ENCODE measurements around the gene HEYL. TPM values are rescaled to one million over a fixed set of nuclear protein-coding genes. Genes with fewer than 3 reads are reported as not detected.

The HEYL gene
- total RNA-seq, 1 donor from 2014 or later, result 0.14 TPM

- intact Hi-C loops (cut with micrococcal nuclease), result no loop called here
These were observed 26.2 kb downstream of the HEYL start for GRCh38 chr1:39613250-39613649.

- intact Hi-C loops (cut with micrococcal nuclease), result loop anchor here (10.0 kb wide), 1 partner anchor 185 kb away; no protein-coding TSS in a partner anchor
These were observed 29.7 kb downstream of the HEYL start for GRCh38 chr1:39609618-39610331.

DNA sequence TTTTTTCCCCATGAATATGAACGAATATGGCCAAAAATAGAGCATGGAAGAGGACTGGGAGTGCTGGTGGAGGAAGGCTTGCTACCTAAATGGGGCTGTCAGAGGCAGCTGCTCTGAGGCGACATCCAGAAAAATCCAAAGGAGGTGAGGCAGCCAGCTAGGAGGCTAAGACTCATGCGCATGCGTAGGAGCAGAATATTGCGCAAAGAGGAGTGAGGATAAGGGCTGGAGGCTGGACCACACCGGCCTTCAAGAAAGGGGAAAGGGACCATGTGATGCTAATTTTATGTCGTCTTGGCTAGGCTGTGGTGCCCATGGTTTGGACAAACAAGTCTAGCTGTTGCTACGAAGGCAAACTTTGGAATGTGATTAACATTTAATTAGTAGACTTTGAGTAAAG is 30.5 kb downstream of the HEYL start:
- intact Hi-C loops (cut with micrococcal nuclease), result loop anchor here (10.0 kb wide), 1 partner anchor 186 kb away; no protein-coding TSS in a partner anchor

GRCh38 chr1:39603677-39604076 is 35.8 kb downstream of the HEYL start:
- intact Hi-C loops (cut with micrococcal nuclease), result loop anchor here (10.0 kb wide), 1 partner anchor 191 kb away; no protein-coding TSS in a partner anchor

DNA sequence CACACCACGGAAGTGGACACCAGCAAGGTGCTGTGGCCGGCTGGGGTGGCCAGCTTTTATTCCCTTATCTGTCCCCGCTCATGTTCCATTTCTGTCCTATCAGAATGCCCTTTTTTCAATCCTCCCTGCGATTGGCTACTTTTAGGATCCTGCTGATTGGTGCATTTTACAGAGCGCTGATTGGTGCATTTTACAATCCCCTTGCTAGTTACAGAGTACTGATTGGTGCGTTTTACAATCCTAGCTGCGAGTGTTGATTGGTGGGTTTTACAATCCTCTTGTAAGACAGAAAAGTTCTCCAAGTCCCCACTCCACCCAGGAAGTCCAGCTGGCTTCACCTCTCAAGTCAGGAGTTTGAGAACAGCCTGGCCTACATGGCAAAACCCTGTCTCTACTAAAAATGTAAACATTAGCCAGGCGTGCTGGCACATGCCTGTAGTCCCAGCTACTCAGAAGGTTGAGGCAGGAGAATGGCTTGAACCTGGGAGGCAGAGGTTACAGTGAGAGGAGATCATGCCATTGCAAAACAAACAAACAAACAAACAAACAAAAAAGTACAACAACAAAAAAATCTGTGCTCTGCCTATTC is 37.7 kb downstream of the HEYL start:
- intact Hi-C loops (cut with micrococcal nuclease), result loop anchor here (10.0 kb wide), 1 partner anchor 193 kb away; no protein-coding TSS in a partner anchor

GRCh38 chr1:39596163-39596562 is 43.3 kb downstream of the HEYL start:
- intact Hi-C loops (cut with micrococcal nuclease), result no loop called here

DNA sequence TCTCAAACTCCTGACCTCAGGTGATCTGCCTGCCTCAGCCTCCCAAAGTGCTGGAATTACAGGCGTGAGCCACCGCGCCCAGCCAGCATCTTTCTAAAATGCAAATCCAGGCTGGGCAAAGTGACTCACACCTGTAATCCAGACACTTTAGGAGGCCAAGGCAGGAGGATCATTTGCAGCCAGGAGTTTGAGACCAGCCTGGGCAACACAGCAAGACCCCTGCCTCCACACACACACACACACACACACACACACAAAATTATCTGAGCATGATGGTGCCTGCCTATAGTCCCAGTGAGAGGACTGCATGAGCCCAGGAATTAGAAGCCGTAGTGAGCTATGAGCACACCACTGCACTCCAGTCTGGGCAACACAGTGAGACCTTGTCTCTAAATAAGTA is 46.1 kb downstream of the HEYL start:
- intact Hi-C loops (cut with micrococcal nuclease), result no loop called here

- intact Hi-C loops (cut with micrococcal nuclease), result no loop called here
These were observed 47.4 kb downstream of the HEYL start for GRCh38 chr1:39592069-39592468.

GRCh38 chr1:39590546-39590945 is 48.9 kb downstream of the HEYL start:
- intact Hi-C loops (cut with micrococcal nuclease), result no loop called here

DNA sequence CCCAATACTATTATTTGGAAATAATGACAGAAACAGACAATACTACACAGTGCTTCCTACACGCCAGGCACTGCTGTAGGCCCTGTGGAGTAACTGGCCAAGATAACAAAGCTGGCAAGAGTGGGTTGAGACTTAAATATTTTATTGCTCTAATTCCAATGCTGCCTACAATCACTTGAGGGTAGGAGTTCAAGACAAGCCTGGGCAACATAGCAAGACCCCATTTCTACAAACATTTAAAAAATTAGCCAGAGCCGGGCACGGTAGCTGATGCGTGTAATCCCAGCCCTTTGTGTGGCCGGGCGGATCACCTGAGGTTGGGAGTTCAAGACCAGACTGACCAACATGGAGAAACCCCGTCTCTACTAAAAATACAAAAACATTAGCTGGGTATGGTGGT is 53.5 kb downstream of the HEYL start:
- intact Hi-C loops (cut with micrococcal nuclease), result no loop called here

DNA sequence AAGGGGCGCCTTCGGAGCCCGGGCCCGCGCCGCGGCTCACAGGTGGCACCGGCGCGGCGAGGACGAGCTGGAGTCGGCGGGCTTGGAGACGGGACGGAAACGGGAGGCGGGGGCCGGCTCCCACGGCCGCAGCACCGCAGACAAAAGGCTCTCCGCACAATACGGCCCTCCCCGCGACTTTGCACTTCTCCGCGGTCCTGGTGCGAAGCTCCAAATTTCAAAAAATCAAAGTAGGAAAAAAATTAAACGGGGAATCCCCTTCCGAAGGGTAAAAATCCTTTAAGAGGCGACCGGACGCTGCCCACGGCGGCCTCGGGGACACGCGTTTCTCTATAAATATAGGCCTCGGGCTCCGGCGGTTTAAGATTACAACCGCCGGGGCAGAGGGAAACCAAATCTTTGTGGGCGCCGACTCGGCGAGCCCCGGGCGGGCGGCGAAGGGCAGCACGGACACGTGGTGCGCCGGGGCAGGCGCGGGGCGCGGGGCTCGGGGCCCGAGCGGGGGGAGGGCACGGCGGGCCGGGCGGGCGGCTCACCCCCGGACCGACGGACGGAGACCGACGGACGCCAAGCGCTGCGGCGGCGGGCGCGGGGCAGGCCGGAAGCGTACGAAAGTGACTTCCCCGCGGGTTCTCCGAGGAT is 63.3 kb downstream of the HEYL start:
- intact Hi-C loops (cut with micrococcal nuclease), result loop anchor here (5.0 kb wide), 1 partner anchor 384 kb away; no protein-coding TSS in a partner anchor

- intact Hi-C loops (cut with micrococcal nuclease), result loop anchor here (2.0 to 5.0 kb wide), 2 partner anchors 15 to 383 kb away; no protein-coding TSS in a partner anchor
These were observed 64.0 kb downstream of the HEYL start for GRCh38 chr1:39575191-39576015.

- intact Hi-C loops (cut with micrococcal nuclease), result loop anchor here (2.0 to 5.0 kb wide), 2 partner anchors 14 to 382 kb away; no protein-coding TSS in a partner anchor
These were observed 64.8 kb downstream of the HEYL start for GRCh38 chr1:39574646-39575045.

Other genes starting within 250 kb of the HEYL start
- gene BMP8A, start 148.0 kb downstream of the HEYL start, total RNA-seq, result not detected in 2 replicates
- gene PABPC4, start 62.9 kb downstream of the HEYL start, total RNA-seq, result 211 and 215 TPM in 2 replicates
- gene NT5C1A, start 32.5 kb upstream of the HEYL start, total RNA-seq, result not detected in 2 replicates
- 1.0 and 1.1 TPM in 2 replicates for gene HPCAL4, start 51.8 kb upstream of the HEYL start, total RNA-seq
- gene PPIE, start 99.2 kb upstream of the HEYL start, total RNA-seq, result 63.4 and 65.6 TPM in 2 replicates
- 0.66 and 0.68 TPM in 2 replicates for gene OXCT2, start 131.7 kb upstream of the HEYL start, total RNA-seq
- gene BMP8B, start 149.2 kb upstream of the HEYL start, total RNA-seq, result 0.30 and 0.52 TPM in 2 replicates
- 18.3 and 18.7 TPM in 2 replicates for gene TRIT1, start 243.9 kb upstream of the HEYL start, total RNA-seq

Data from T-helper 2 cell treated with Interferon-gamma antibody and Interleukin-4, amounts not matched to agents 100 ng/mL and 5 ng/mL, for 36 hours (primary cell).